PC-9 (cell line): ENCODE measurements around the gene MACROD2.

Experiments
- CTCF ChIP-seq: fragments of 200-600 bp; sonication (generic); conservative IDR thresholded peaks from 2 replicates; pipeline ENCODE4 v1.6.1; 2017; ENCODE audit warnings: mixed run types, antibody characterized with exemption, mild to moderate bottlenecking, moderate library complexity
- EZH2 ChIP-seq: fragments of 200-600 bp; sonication (generic); IDR thresholded peaks from 2 replicates; pipeline ENCODE4 v1.8.0; 2017; ENCODE audit warnings: antibody characterized with exemption, low read depth

GRCh38 chr20:15924556-15924955 lies 1929.2 kb downstream of the MACROD2 start:
- no peak for TF ChIP-seq CTCF
- no peak for TF ChIP-seq EZH2
